K562 (cell line): ENCODE measurements around the gene LAMB3. TPM values are rescaled to one million over a fixed set of nuclear protein-coding genes. Genes with fewer than 3 reads are reported as not detected.

Experiments used
- ATAC-seq: fragments of 200-7000 bp; cut with Tn5 transposase; 3 replicates; pipeline ENCODE4 v1.9.1; 2020; ENCODE audit warnings: moderate library complexity
- BruUV-seq: library from RNA; stranded (reverse); fragments of 400-500 nt; replicated peaks from 2 replicates; lab custom pipeline; 2021; lab: Mats Ljungman, UMichigan
- CTCF ChIA-PET: fragments of 300-600 bp; formaldehyde crosslinking; extraction: SDS; loops from one replicate; lab custom pipeline; 2021; ENCODE audit warnings: low intra/inter-chr PET ratio; lab: Yijun Ruan, JAX
- POLR2A ChIA-PET: fragments of 300-600, 350-650 bp; sonication (Branson Sonifier 250); formaldehyde crosslinking; extraction: SDS; loops from one replicate; lab custom pipeline; 2021; ENCODE audit warnings: antibody characterized with exemption, inconsistent platforms; lab: Yijun Ruan, JAX
- DNase-seq, 4 experiments: peaks; one replicate each; pipeline versions ENCODE4 v3.0.0 to v3.0.0-alpha.2; 2011 to 2018; ENCODE audit warnings: low spot score in 3 of 4, mixed read lengths in 3 of 4; ENCODE audit errors: extremely low read depth in 1 of 4
- FAIRE-seq: peaks from 2 replicates; lab custom pipeline; 2011; peaks lifted over from hg19 to GRCh38; lab: Jason Lieb, UNC
- H2AFZ ChIP-seq: 2 replicates; pipeline ENCODE4 v1.6.0; 2011; ENCODE audit warnings: low read depth, low read length, control low read depth, inconsistent platforms
- H3K27ac ChIP-seq: fragments of 200-600 bp; 3 replicates; pipeline ENCODE4 v1.8.0; 2011; ENCODE audit warnings: low read depth, mild to moderate bottlenecking, control low read depth, inconsistent platforms, low read length, moderate library complexity, mixed read lengths; ENCODE audit errors: extremely low read depth
- H3K27me3 ChIP-seq, 2 experiments: fragments of 300-600 bp in 1 of 2; 2 replicates in 1 of 2; 3 replicates in 1 of 2; pipeline versions ENCODE4 v1.6.0 to v1.8.0; 2011; ENCODE audit warnings: inconsistent platforms in 2 of 2, low read length in 2 of 2, mild to moderate bottlenecking in 1 of 2, mixed read lengths in 1 of 2, moderate library complexity in 1 of 2; ENCODE audit not compliant: control insufficient read depth in 2 of 2, insufficient read depth in 2 of 2
- H3K36me3 ChIP-seq: fragments of 300-600 bp; 3 replicates; pipeline ENCODE4 v1.8.0; 2011; ENCODE audit warnings: mild to moderate bottlenecking, low read length, inconsistent platforms; ENCODE audit not compliant: control insufficient read depth, insufficient read depth
- H3K4me1 ChIP-seq, 2 experiments: fragments of 200-600 bp in 1 of 2; replicated peaks in 1 of 2; 2 replicates in 1 of 2; 3 replicates in 1 of 2; pipeline versions ENCODE4 v1.5.1 to v1.8.0; 2011; ENCODE audit warnings: inconsistent platforms in 2 of 2, low read length in 2 of 2, mild to moderate bottlenecking in 1 of 2, mixed read lengths in 1 of 2, moderate library complexity in 1 of 2; ENCODE audit not compliant: control insufficient read depth in 2 of 2, insufficient read depth in 2 of 2
- H3K4me2 ChIP-seq: 2 replicates; pipeline ENCODE4 v1.6.1; 2011; ENCODE audit warnings: low read length, control low read depth, inconsistent platforms, mixed read lengths; ENCODE audit not compliant: insufficient read depth
- H3K4me3 ChIP-seq: fragments of 200-600 bp; sonication (generic), shearing (Covaris generic); 2 replicates; pipeline ENCODE4 v1.5.1; 2016; ENCODE audit warnings: control low read depth, inconsistent platforms
- H3K79me2 ChIP-seq: fragments of 200-600 bp; 3 replicates; pipeline ENCODE4 v1.8.0; 2011; ENCODE audit warnings: low read length, inconsistent platforms; ENCODE audit not compliant: control insufficient read depth, insufficient read depth
- H3K9ac ChIP-seq, 2 experiments: 2 replicates each; pipeline versions ENCODE4 v1.6.0 to v1.6.1; 2011; ENCODE audit warnings: low read depth in 2 of 2, low read length in 2 of 2, control low read depth in 1 of 2, inconsistent platforms in 1 of 2, mild to moderate bottlenecking in 1 of 2, mixed read lengths in 1 of 2; ENCODE audit not compliant: insufficient read depth in 1 of 2
- H3K9me1 ChIP-seq: one replicate; pipeline ENCODE4 v1.6.0; 2011; ENCODE audit warnings: inconsistent platforms, mild to moderate bottlenecking, low read length, moderate library complexity; ENCODE audit not compliant: control insufficient read depth, insufficient read depth
- H3K9me3 ChIP-seq: replicated peaks from 2 replicates; pipeline ENCODE4 v1.5.1; 2011; ENCODE audit warnings: low read depth, low read length, inconsistent platforms; ENCODE audit not compliant: control insufficient read depth, insufficient read depth
- H4K20me1 ChIP-seq: replicated peaks from 2 replicates; pipeline ENCODE4 v1.6.1; 2011; ENCODE audit warnings: low read length, inconsistent platforms, mixed read lengths; ENCODE audit not compliant: control insufficient read depth, insufficient read depth
- HES1 ChIP-seq: fragments of 450-650 bp; IDR thresholded peaks from 2 replicates; pipeline ENCODE4 v1.6.1; 2016; ENCODE audit warnings: low read depth, mild to moderate bottlenecking, moderate library complexity
- LCOR ChIP-seq: sonication (generic); formaldehyde crosslinking; IDR thresholded peaks from 2 replicates; pipeline ENCODE4 v1.8.0; 2022; ENCODE audit warnings: mild to moderate bottlenecking, missing genetic modification reagents
- MAZ ChIP-seq, 2 experiments: fragments of 450-650 bp in 1 of 2; sonication (generic) in 1 of 2; formaldehyde crosslinking; IDR thresholded peaks in 1 of 2; conservative IDR thresholded peaks in 1 of 2; 2 replicates each; pipeline versions ENCODE4 v1.4.0 to v1.5.0; 2020; ENCODE audit warnings: mild to moderate bottlenecking in 1 of 2, missing genetic modification reagents in 1 of 2
- ZNF23 ChIP-seq: fragments of 250-450 bp; sonication (Bioruptor Pico); IDR thresholded peaks from 2 replicates; pipeline ENCODE4 v1.4.0; 2020; ENCODE audit warnings: mild to moderate bottlenecking
- ZNF311 ChIP-seq: fragments of 250-450 bp; sonication (Bioruptor Pico); IDR thresholded peaks from 2 replicates; pipeline ENCODE4 v1.4.0; 2020; ENCODE audit warnings: mild to moderate bottlenecking, moderate library complexity
- ZNF444 ChIP-seq: fragments of 250-450 bp; sonication (Bioruptor Pico); IDR thresholded peaks from 2 replicates; pipeline ENCODE4 v1.4.0; 2020; ENCODE audit warnings: mild to moderate bottlenecking, moderate library complexity
- ZNF785 ChIP-seq: fragments of 250-450 bp; sonication (Bioruptor Pico); IDR thresholded peaks from 2 replicates; pipeline ENCODE4 v1.4.0; 2020; ENCODE audit warnings: mild to moderate bottlenecking
- WGBS: fragments of 100-300 bp; shearing (Covaris generic); methylation state at CpG from one replicate; pipeline ENCODE4 v1.1.6; 2016; ENCODE audit warnings: low coverage, mixed read lengths; ENCODE audit not compliant: insufficient coverage; ENCODE audit errors: missing lambda C conversion rate; 5-methylcytosine and 5-hydroxymethylcytosine counted together
- in situ Hi-C: fragments of 300-500 bp; cut with MboI; formaldehyde crosslinking; loops from 4 replicates; pipeline ENCODE4 v1.15.0; 2018; ENCODE audit warnings: inconsistent platforms, mixed read lengths
- intact Hi-C: fragments of 100-400 bp; cut with micrococcal nuclease; formaldehyde crosslinking; loops from 2 replicates; pipeline ENCODE4 v1.14.2; 2022
- polyA plus RNA-seq, 8 experiments: library from polyadenylated mRNA; depleted of rRNA in 4 of 8; stranded (reverse) in 5 of 8; unstranded in 3 of 8; fragments of >200 nt; fragmentation: Nextera tagmentation in 2 of 8; fragmentation: Illumina TruSeq in 1 of 8; extraction: Ambion mirVana in 2 of 8; extraction: Trizol in 1 of 8; gene quantifications; 2 replicates each; pipeline versions ENCODE4 v1.2.1 to v1.2.3, GENCODE V29; 2011 to 2014; ENCODE audit warnings: inconsistent platforms in 1 of 8, missing spikeins in 1 of 8
- total RNA-seq, 7 experiments: library from RNA; depleted of rRNA in 6 of 7; stranded (reverse); fragments of >200 nt in 6 of 7; fragmentation: Illumina TruSeq in 2 of 7; extraction: Trizol in 2 of 7; gene quantifications; 2 replicates each; pipeline versions ENCODE4 v1.2.1 to v1.2.3, GENCODE V29; 2011 to 2021; ENCODE audit warnings: low replicate concordance in 1 of 7

Gene LAMB3
- total and polyA plus RNA-seq, 9 of the 15 experiments (the other 6 are each of a cell fraction or from before 2014, with no cell fraction given), result 0.08 to 1.3 (median 0.91) TPM

- CTCF ChIA-PET, result interaction anchor here (2.4 to 3.8 kb wide), 4 partner anchors 48 to 122 kb away, joined by 5 to 64 read pairs (median 34); no protein-coding TSS in a partner anchor
- intact Hi-C loops, result loop anchor here (10.0 kb wide), 1 partner anchor 294 kb away; no protein-coding TSS in a partner anchor
Measured at GRCh38 chr1:209691237-209691636, 39.0 kb upstream of the LAMB3 start.

More at GRCh38 chr1:209691237-209691636, 39.0 kb upstream of the LAMB3 start:
- no peak for DNase-seq
- no peak overlapping the region for H3K4me3 ChIP-seq
- WGBS, result 4% methylated on average over 3 of the region's 3 CpGs
- no peak overlapping the region for H2AFZ ChIP-seq
- POLR2A ChIA-PET, result no interaction called here
- peak; percentile 51 for FAIRE-seq
- TF ChIP-seq ZNF785 (CRISPR knock-in tag), result no peak
- TF ChIP-seq ZNF444 (CRISPR knock-in tag), result no peak
- no peak for TF ChIP-seq ZNF23 (CRISPR knock-in tag)
- TF ChIP-seq LCOR (CRISPR knock-in tag), result no peak
- no peak for TF ChIP-seq MAZ (CRISPR knock-in tag; conservative IDR thresholded peaks at IDR 0.05 in 1 of 2, IDR thresholded peaks at IDR 0.05 in 1 of 2)
- TF ChIP-seq HES1, result no peak
- no peak for TF ChIP-seq ZNF311 (CRISPR knock-in tag)
- H4K20me1 ChIP-seq, result no peaks in the 10 kb centered on the region; the same call in 1 of the 2 replicates
- peaks cover 0 to 4% of the 10 kb centered on the region in 2 experiments; a peak in 1 of 5 replicates for H3K27me3 ChIP-seq
- no peaks in the 10 kb centered on the region for H3K36me3 ChIP-seq
- no TSS peak for BruUV-seq
- no peak overlapping the region for H3K27ac ChIP-seq
- H3K4me1 ChIP-seq, result no peaks in the 10 kb centered on the region; a peak in 2 of 5 replicates
- ATAC-seq, result no peak
- H3K9me1 ChIP-seq, result no peaks in the 10 kb centered on the region
- in situ Hi-C loops, result no loop called here
- no peaks in the 10 kb centered on the region for H3K79me2 ChIP-seq
- no peak overlapping the region for H3K4me2 ChIP-seq
- H3K9ac ChIP-seq, result no peak overlapping the region
- H3K9me3 ChIP-seq, result no peaks in the 10 kb centered on the region
